T-helper 9 cell (primary cell): ENCODE results near the gene LMOD2.
"Not testable (repeated sequence)": the region's sequence is repeated elsewhere in the genome, so short reads cannot be mapped to it uniquely, and the experiment has no call there.

ENCODE experiments used
- DNase-seq: peaks from one replicate; pipeline ENCODE4 v3.0.0-alpha.2; 2020
- total RNA-seq, 2 donors: gene quantifications; one replicate each; lab custom pipeline; 2026; lab: John Stamatoyannopoulos, UW

LMOD2 gene, protein sequence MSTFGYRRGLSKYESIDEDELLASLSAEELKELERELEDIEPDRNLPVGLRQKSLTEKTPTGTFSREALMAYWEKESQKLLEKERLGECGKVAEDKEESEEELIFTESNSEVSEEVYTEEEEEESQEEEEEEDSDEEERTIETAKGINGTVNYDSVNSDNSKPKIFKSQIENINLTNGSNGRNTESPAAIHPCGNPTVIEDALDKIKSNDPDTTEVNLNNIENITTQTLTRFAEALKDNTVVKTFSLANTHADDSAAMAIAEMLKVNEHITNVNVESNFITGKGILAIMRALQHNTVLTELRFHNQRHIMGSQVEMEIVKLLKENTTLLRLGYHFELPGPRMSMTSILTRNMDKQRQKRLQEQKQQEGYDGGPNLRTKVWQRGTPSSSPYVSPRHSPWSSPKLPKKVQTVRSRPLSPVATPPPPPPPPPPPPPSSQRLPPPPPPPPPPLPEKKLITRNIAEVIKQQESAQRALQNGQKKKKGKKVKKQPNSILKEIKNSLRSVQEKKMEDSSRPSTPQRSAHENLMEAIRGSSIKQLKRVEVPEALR
- total RNA-seq, result 0 reads per million in 2 donors

GRCh38 chr7:123655614-123656013 lies at the start of gene LMOD2:
LMOD2 (plus strand) TSS chr7:123655866; CDS start chr7:123655964, 98 bp downstream.
- no peak for DNase-seq

DNA sequence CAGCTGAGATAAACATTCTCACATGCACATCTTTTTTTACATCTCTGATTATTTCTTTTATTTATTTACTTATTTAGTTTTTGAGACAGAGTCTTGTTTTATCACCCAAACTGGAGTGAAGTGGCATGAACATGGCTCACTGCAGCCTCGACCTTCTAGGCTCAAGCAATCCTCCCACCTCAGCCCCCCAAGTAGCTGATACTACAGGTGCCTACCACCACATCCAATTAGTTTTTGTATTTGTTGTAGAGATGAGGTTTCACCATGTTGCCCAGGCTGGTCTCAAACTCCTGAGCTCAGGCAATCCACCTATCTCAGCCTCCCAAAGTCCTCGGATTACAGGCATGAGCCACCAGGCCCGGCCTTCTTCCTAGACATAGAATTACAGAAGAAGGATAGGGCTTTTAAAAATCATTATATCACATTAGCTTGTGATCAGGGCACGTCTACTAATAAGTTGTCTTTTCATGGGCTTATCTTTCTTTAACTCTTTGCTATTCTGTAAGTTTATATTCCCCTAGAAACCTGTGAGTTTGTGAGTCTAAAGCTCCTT lies 48.2 kb upstream of the LMOD2 start:
- no peak for DNase-seq

DNA sequence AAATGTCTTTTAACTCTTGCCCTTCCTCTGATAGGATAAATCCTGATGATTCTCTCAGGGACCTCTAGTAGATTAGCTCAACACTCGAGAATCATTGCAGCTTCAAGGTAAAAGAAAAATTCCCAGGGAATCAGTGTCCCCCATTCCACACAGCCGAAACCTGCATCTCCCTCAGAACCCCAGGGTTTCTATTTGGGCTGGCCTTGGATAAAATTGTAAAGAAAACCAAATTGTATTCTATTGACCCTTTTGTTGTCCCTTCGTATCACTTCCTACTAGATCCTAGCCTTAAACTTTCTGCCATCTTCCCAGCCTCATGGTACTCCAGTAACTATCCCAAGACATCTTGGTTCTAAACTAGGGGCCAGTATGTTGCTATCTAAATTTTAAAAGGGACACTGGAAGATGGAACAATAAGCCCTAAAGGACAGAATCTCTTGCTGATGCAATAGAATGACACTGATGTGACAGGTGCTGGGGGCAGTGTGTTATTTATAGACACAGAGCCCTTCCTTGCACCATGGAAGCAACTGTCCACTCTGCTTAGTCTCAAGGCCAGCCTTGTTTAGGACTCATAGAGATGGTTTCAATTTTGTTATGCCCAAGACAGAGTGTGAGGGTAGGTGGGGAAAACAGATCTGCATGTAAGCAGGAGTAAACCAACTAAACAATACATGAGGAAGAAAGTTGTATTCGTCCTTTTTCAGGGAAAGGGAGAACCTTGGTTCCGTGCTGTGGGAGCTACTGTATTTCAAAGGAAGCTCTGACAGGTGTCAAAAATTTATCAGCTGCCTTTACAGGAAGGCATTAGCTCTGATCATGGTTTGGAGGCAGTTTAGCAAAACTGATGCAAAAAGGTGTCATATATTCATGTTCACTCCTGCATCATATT lies 46.4 kb upstream of the LMOD2 start:
- DNase-seq, result no peak

GRCh38 chr7:123609883-123610239 lies 45.8 kb upstream of the LMOD2 start:
- no peak for DNase-seq

DNA sequence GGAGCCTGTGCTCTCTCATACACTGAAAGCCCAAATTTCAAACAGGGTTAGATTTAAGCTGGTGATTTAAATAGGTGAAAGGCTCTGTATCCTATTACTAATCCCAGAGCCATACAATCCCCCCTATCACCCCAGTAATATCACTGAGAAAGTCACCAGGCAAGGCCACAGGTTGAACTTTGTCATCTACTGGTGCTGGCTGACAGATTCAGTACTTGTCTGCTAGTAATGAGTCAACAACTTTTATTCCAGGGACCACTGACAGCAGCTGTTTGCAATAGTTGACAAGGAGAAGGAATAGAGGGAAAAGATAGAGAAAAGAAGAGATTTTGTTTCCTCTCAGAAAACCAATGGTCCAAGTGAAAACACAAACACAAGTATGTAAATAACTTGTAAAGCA lies 43.6 kb upstream of the LMOD2 start:
- no peak for DNase-seq

DNA sequence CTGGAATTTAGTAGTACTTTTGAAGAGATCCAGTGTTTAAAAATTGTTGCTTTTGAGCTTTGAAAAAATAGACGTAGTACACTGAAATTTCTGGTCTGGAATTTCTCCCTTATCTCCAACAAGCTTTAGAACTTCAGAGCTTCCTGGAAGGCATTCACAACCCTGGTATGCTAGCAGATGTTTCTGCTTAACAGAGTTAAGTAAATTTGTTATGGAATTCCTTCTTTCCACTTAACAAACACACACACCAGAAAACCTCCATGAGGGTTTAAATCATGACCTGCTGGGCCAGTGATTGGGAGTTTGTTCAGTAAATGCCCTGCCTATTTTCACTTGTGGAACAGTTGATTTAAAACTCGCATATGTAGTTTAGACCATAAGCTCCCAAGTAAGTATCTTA lies 40.3 kb upstream of the LMOD2 start:
- no peak for DNase-seq

DNA sequence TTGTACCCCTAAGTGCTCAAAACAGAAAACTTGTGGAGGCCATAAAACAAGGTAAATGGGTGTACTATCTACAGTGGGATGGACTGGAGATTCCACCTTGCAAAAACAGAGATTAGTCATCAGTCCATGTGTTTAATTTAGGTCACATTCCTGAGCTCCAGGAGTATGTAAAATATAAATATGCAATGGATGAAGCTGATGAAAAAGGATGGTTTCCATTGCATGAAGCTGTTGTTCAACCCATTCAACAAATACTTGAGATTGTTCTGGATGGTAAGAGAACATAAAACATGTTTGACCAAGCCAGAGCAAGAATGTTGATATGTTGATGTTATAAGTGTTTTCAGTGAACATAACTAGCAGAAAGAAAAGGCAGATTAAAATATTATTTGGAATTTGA lies 39.4 kb upstream of the LMOD2 start:
- no peak for DNase-seq

DNA sequence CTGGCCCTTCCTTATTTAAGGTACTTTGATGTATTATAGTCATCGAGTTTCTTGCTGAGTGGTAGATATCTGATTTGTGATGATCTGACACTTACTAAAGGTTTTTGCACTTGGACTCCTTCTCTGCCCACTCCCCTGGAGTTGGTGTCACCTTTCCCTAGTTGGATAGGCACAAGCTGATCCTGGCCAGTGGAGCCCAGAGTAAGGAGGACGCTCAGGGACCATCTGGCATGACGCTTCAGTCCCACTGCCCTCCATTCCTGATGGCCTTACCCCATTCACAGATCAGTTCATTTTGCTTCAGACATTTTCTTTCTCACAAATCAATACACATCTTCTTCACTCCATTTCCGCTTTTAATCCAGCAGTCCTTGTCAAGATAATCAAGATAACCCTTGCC lies 34.0 kb upstream of the LMOD2 start:
- DNase-seq, result no peak

DNA sequence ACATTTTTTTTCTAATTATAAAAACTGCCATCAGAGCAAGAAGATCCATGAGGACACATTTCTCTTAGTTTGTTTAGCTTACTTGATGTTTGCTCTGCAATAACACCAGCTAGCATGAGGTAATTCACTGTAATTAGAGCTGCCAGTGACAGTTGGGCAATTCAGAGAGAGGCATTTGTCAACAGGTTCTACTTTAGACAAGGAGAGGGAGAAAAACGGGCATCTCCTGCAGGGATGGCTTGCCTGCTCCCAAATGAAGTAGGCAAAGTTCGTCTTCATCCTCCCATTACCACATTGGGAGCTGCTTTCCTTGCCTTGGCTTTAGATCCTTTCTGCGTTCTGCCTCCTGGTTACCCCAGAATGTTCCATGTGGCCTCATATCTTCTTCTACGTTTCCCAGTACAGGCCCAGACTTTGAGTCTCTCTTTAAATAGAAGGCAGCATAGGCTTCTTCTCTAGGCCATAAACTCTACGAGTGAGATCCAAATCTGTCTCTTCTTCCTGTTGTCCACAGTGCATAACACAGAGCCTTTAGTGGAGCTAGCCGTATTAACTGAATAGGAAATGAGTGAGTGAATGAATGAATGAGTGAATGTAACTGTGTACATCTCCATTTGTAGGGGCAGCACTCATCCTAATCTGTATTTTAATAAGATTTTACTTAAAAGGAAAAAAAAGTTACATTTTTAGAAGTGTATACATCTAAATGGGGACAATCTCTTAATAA lies 32.8 kb upstream of the LMOD2 start:
- DNase-seq, result no peak

- DNase-seq, result peak; percentile 57
These were observed 31.0 kb upstream of the LMOD2 start for GRCh38 chr7:123624527-123625183.

GRCh38 chr7:123625254-123625653 lies 30.4 kb upstream of the LMOD2 start:
- DNase-seq, result no peak

GRCh38 chr7:123627851-123628250 lies 27.8 kb upstream of the LMOD2 start:
- no peak for DNase-seq

DNA sequence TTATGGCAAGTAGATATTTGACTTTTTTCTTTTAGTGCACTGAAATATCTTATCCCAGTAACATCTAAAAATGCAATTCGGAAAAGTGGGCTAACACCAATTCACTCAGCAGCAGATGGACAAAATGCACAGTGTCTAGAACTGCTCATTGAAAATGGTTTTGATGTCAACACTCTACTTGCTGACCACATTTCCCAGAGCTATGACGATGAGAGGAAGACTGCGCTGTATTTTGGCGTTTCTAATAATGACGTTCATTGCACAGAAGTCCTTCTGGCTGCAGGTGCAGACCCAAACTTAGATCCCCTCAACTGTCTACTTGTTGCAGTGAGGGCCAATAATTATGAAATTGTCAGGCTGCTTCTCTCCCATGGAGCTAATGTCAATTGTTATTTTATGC lies 26.8 kb upstream of the LMOD2 start:
- no peak for DNase-seq

DNA sequence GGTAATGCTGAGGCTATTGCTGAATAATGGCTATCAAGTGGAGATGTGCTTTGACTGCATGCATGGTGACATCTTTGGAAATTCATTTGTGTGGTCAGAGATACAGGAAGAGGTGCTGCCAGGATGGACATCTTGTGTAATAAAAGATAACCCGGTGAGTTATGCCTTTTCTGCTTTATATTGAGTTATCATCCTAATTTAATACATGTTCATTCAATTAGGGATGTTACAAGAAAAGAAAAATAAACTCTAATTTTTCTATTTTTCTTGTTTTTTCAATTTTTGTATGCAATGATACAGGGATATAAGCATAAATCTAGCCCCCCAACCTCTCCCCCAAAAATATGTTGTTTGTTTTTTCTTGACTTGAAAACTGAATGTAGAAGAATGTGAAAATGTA lies 26.4 kb upstream of the LMOD2 start:
- no peak for DNase-seq

- no peak for DNase-seq
These were observed 22.9 kb upstream of the LMOD2 start for GRCh38 chr7:123632808-123633207.

GRCh38 chr7:123633553-123633952 lies 22.1 kb upstream of the LMOD2 start:
- no peak for DNase-seq

DNA sequence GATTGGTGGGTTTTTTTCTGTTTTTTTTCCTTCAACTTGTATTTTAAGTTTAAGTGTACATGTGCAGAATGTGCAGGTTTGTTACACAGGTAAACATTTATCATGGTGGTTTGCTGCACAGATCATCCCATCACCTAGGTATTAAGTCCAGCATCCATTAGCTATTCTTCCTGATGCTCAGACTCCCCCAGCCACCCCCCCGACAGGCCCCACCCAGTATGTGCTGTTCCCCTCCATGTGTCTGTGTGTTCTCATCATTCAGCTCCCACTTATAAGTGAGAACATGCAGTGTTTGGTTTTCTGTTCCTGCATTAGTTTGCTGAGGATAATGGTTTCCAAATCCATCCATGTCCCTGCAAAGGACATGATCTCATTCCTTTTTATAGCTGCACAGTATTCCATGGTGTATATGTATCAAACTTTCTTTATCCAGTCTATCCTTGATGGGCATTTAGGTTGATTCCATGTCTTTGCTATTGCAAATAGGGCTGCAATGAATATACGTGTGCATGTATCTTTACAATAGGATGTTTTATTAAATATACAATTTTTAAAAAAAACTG lies 21.6 kb upstream of the LMOD2 start:
- DNase-seq, result not testable (repeated sequence)

DNA sequence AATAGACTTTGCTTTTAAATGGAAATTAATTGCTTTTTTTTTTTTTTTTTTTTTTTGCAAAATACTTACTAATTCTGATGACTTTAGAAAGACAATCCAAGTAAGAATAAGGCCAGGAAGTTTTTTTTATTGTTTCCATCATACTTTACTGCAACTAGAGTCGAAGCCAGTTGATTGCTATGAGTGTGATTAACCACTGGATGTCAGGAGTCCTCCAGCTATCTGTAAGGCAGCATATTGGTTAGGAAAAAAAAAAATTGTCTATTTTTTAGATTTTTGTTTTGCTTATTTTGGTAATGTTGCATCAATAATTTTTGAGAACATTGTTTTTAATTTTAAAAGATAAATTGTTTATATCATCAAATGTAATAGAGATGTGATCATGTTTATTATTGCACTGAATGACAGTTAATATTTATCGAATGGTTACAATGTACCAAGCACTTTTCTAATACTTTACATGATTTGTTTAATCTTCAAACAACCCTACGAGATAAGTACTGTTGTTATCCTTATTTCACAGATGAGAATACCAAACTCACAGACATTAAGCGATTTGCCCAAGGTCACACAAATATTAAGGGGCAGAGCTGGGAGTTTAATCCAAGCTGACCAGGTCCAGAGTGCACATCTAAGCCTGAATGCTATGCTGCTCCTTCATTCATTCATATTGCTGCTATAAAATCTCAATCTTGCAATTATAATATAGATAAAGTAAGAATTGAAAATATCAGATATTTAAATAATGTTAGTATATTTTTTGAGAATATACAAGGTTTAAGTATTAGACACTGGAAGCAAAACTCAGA lies 19.9 kb upstream of the LMOD2 start:
- no peak for DNase-seq

DNA sequence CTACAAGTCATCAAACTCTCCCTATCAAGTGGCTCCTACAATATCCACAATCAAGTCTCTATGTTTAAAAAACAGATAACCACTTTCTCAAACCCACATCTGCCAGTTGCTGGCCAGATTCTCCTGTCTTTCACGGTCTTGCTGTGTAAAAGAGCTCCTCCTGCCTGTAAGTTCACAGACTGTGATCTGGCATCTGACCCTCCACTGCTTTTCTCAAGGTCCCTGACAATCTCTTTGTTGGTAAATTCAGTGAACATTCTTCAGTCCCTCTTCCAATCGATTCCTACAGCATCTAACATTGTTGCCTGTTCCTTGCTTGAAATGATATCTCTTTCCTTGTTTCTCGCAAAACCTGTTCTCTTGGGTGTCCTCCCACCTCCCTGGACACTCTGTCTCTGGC lies 18.5 kb upstream of the LMOD2 start:
- no peak for DNase-seq

GRCh38 chr7:123637878-123638277 lies 17.8 kb upstream of the LMOD2 start:
- no peak for DNase-seq

GRCh38 chr7:123639631-123640030 lies 16.0 kb upstream of the LMOD2 start:
- DNase-seq, result no peak
